Stomach (tissue), 9 donors: ENCODE results near the gene FBXO17. TPM values are rescaled to one million over a fixed set of nuclear protein-coding genes. Genes with fewer than 3 reads are reported as not detected.
"Not testable (repeated sequence)": the region's sequence is repeated elsewhere in the genome, so short reads cannot be mapped to it uniquely, and the experiment has no call there.

ENCODE experiments used
- DNase-seq, 2 donors: peaks; one replicate each; pipeline versions ENCODE4 v3.0.0 to v3.0.0-alpha.2; 2013 to 2019
- H3K27ac ChIP-seq, 5 donors: fragments of 200-600 bp in 4 of 5; sonication (generic) in 4 of 5; one replicate each; pipeline ENCODE4 v1.5.1; 2013 to 2019; ENCODE audit warnings: mild to moderate bottlenecking in 1 of 5, moderate library complexity in 1 of 5
- H3K27me3 ChIP-seq, 3 donors: fragments of 200-600 bp; sonication (generic); one replicate each; pipeline ENCODE4 v1.5.1; 2017 to 2019; ENCODE audit warnings: mixed run types in 1 of 3
- H3K36me3 ChIP-seq, 4 donors: fragments of 200-600 bp; sonication (generic); 1 replicate in 3 of 4; 2 replicates in 1 of 4; pipeline ENCODE4 v1.5.1; 2016 to 2019
- H3K4me1 ChIP-seq, 4 donors: fragments of 200-600 bp; sonication (generic); one replicate each; pipeline ENCODE4 v1.5.1; 2016 to 2019
- H3K4me3 ChIP-seq, 4 donors: fragments of 200-600 bp; sonication (generic) in 3 of 4; one replicate each; pipeline ENCODE4 v1.5.1; 2016 to 2019; ENCODE audit warnings: mild to moderate bottlenecking in 1 of 4
- H3K9me3 ChIP-seq, 4 donors: fragments of 200-600 bp; sonication (generic); one replicate each; pipeline ENCODE4 v1.5.1; 2016 to 2019
- EP300 ChIP-seq: sonication (generic); formaldehyde crosslinking; IDR thresholded peaks from one replicate; pipeline ENCODE4 v1.6.1; 2017; ENCODE audit warnings: antibody characterized with exemption
- POLR2A ChIP-seq, 4 donors: fragments of 450-650 bp; IDR thresholded peaks; one replicate each; pipeline ENCODE4 v1.6.1; 2016; ENCODE audit warnings: antibody characterized with exemption in 4 of 4, control low read depth in 2 of 4, mild to moderate bottlenecking in 1 of 4, moderate library complexity in 1 of 4
- POLR2AphosphoS5 ChIP-seq, 3 donors: sonication (generic); formaldehyde crosslinking; IDR thresholded peaks; one replicate each; pipeline ENCODE4 v1.6.1; 2016; ENCODE audit warnings: antibody characterized with exemption in 3 of 3
- WGBS, 5 donors: extraction: QIAGEN DNeasy Blood & Tissue Kit in 3 of 5; methylation state at CpG; one replicate each; pipeline versions ENCODE4 v1.1.5 to v1.1.7; 2013 to 2018; 5-methylcytosine and 5-hydroxymethylcytosine counted together
- intact Hi-C: fragments of 100-400 bp; cut with DNase I; formaldehyde crosslinking; loops from one replicate; pipeline ENCODE4 v1.15.1; 2023; ENCODE audit warnings: low total_unique reads
- polyA plus RNA-seq, 3 donors: library from polyadenylated mRNA; stranded (reverse); fragments of 200-250 nt; gene quantifications; one replicate each; pipeline ENCODE4 v1.2.3, GENCODE V29; 2013
- total RNA-seq, 5 donors: library from RNA; depleted of rRNA; stranded (reverse); fragments of >200 nt; gene quantifications; one replicate each; pipeline versions ENCODE4 v1.1.0 to v1.2.3, GENCODE V29; 2014 to 2016
- TF ChIP-seq, protein P1 (sequence below), 7 experiments: fragments of 450-650 bp in 4 of 7; fragments of 200-600 bp in 3 of 7; sonication (generic) in 3 of 7; IDR thresholded peaks; one replicate each; pipeline ENCODE4 v1.5.1; 2016 to 2019; ENCODE audit warnings: antibody characterized with exemption in 7 of 7, control low read depth in 2 of 7, mild to moderate bottlenecking in 1 of 7
- donor health status: healthy with polysubstance abuse.
- donor health status: Bipolar disorder and iron deficiency.
- donor health status: healthy.

The FBXO17 gene
- total and polyA plus RNA-seq, 8 donors = 1.8 to 19.1 (median 6.6) TPM; not detected in 1

DNA sequence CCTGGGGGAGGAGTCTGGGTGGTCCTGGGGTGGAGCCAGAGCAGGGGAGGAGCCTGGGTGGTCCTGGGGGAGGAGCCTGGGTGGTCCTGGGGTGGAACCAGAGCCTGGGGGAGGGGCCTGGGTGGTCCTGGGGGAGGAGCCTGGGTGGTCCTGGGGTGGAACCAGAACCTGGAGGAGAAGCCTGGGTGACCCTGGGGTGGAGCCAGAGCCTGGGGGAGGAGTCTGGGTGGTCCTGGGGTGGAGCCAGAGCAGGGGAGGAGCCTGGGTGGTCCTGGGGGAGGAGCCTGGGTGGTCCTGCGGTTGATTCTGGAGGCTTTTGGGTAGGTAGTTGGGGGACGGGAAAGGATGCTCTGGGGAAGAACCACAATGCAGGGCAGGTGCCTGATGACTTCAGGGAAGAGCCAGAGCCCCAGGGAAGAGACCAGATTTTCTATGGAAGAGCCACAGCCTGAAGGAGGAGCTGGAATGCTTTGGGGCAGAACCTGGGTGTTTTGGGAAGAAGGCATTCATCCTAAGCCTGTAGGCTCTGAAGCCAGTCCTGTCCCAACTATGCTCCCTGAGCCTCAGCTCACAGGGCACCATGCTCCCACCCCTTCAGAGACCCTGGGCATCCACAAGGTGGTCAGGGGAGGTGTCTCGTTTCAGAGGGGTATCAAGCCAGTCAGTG is 29.8 kb downstream of the FBXO17 start:
- Histone ChIP-seq H3K27me3 (peaks cover 0 to 12% (median 7%) of the 10 kb centered on the region in 3 donors), H3K27ac (no peak overlapping the region), H3K4me3 (no peak overlapping the region), H3K36me3 (peaks cover 0 to 39% (median 17%) of the 10 kb centered on the region in 4 donors), H3K4me1 (peaks cover 8 to 15% (median 13%) of the 10 kb centered on the region in 4 donors), H3K9me3 (no peaks in the 10 kb centered on the region)
- TF ChIP-seq, protein P1, sequence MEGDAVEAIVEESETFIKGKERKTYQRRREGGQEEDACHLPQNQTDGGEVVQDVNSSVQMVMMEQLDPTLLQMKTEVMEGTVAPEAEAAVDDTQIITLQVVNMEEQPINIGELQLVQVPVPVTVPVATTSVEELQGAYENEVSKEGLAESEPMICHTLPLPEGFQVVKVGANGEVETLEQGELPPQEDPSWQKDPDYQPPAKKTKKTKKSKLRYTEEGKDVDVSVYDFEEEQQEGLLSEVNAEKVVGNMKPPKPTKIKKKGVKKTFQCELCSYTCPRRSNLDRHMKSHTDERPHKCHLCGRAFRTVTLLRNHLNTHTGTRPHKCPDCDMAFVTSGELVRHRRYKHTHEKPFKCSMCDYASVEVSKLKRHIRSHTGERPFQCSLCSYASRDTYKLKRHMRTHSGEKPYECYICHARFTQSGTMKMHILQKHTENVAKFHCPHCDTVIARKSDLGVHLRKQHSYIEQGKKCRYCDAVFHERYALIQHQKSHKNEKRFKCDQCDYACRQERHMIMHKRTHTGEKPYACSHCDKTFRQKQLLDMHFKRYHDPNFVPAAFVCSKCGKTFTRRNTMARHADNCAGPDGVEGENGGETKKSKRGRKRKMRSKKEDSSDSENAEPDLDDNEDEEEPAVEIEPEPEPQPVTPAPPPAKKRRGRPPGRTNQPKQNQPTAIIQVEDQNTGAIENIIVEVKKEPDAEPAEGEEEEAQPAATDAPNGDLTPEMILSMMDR (IDR thresholded peaks at IDR 0.05) = no peak
- TF ChIP-seq POLR2AphosphoS5 (IDR thresholded peaks at IDR 0.05) = no peak
- TF ChIP-seq POLR2A (IDR thresholded peaks at IDR 0.05) = no peak
- TF ChIP-seq EP300 = no peak
- no peak for DNase-seq
- 79 to 95% (median 89%) methylated on average over 3 of the region's 3 CpGs for WGBS, 5 donors
- intact Hi-C loops = no loop called here

DNA sequence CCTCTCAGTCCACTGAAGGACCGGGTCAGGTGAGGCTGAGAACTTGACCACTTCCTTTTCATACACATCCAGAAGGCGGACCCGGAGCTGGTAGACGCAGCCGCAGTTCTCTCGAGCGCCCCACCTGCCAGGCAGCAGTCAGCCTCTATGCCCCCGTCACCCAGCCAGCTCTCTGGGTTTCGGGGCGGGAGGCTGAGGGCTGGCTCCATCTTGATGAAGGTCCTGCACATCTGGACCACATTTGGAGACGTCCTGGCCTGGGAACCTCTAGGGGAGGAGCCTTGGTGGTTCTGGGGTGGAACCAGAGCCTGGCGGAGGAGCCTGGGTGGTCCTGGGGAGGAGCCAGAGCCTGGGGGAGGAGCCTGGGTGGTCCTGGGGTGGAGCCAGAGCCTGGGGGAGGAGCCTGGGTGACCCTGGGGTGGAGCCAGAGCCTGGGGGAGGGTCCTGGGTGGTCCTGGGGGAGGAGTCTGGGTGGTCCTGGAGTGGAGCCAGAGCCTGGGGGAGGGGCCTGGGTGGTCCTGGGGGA is 30.5 kb downstream of the FBXO17 start:
- Histone ChIP-seq H3K36me3 (peaks cover 0 to 39% (median 17%) of the 10 kb centered on the region in 4 donors), H3K27me3 (peaks cover 0 to 8% (median 4%) of the 10 kb centered on the region in 3 donors), H3K9me3 (no peaks in the 10 kb centered on the region), H3K27ac (no peak overlapping the region), H3K4me3 (no peak overlapping the region), H3K4me1 (peaks cover 3 to 8% (median 7%) of the 10 kb centered on the region in 4 donors)
- DNase-seq = no peak
- intact Hi-C loops = no loop called here
- 87 to 95% (median 94%) methylated on average over 5 to 12 of the region's 12 CpGs for WGBS, 5 donors
- TF ChIP-seq POLR2A (IDR thresholded peaks at IDR 0.05) (no peak), POLR2AphosphoS5 (IDR thresholded peaks at IDR 0.05) (no peak), EP300 (no peak)
- TF ChIP-seq, protein P1 (IDR thresholded peaks at IDR 0.05) = no peak

DNA sequence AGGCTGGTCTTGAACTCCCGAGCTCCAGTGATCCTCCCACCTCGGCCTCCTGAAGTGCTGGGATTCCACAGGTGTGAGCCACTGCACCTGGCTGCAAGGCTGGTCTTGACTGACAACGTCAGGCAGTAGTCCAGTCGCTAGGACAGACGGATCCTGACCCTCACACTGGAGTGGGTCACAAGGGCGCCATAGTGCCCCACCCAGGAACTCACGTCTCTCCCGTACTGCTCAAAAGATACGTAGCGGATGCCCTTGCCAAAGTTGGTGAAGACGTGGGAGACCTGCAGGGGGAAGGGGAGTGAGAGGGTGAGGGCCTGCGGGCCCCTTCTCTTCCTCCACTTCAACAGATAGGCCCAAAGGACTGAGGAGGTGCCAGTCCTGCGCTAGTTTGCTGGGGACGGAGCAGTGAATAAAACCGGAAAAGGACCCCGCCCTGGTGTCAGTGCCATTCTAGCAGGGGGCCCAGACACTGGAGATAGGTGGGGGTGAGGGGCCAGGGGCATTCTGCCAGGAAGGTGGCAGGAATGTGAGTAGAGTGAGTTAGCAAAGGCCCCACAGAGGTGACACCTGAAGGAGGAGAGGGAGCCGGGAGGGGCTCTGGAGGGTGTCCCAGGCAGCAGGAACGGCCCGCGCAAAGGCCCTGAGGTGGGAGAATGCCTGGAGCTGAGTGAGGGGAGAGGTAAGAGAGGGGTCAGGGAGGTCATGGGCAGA is 32.9 kb downstream of the FBXO17 start:
- Histone ChIP-seq H3K4me3 (no peak overlapping the region), H3K4me1 (peaks cover 0 to 6% (median 0%) of the 10 kb centered on the region in 4 donors), H3K27me3 (no peaks in the 10 kb centered on the region), H3K9me3 (no peaks in the 10 kb centered on the region), H3K27ac (no peak overlapping the region), H3K36me3 (peaks cover 0 to 33% (median 17%) of the 10 kb centered on the region in 4 donors)
- no peak for DNase-seq
- 83 to 91% (median 89%) methylated on average over 20 of the region's 20 CpGs for WGBS, 5 donors
- no peak for TF ChIP-seq EP300
- TF ChIP-seq, protein P1 (IDR thresholded peaks at IDR 0.05) = no peak
- no peak for TF ChIP-seq POLR2A (IDR thresholded peaks at IDR 0.05)
- TF ChIP-seq POLR2AphosphoS5 (IDR thresholded peaks at IDR 0.05) = no peak
- intact Hi-C loops = no loop called here

DNA sequence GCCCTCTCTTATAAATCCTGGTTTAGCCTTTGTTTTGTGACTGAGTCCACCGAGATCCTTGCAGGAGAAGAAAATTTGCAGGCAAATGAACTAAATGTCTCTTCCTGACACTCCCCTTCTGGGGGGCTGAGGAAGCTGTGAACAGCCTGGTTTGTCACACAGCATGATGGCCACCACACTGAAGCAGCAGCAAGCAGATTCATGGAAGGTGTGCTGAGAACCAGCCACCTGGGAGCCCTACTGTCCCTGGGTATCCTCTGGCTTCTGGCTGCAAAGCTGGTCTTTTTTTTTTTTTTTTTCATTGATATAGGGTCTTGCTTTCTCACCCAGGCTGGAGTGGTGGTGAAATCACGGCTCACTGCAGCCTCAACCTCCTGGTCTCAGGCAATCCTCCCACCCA is 33.6 kb downstream of the FBXO17 start:
- TF ChIP-seq EP300 (no peak), POLR2A (IDR thresholded peaks at IDR 0.05) (no peak), POLR2AphosphoS5 (IDR thresholded peaks at IDR 0.05) (no peak)
- TF ChIP-seq, protein P1 (IDR thresholded peaks at IDR 0.05) = no peak
- 78 to 100% (median 89%) methylated on average over 2 of the region's 2 CpGs for WGBS, 5 donors
- DNase-seq = no peak

DNA sequence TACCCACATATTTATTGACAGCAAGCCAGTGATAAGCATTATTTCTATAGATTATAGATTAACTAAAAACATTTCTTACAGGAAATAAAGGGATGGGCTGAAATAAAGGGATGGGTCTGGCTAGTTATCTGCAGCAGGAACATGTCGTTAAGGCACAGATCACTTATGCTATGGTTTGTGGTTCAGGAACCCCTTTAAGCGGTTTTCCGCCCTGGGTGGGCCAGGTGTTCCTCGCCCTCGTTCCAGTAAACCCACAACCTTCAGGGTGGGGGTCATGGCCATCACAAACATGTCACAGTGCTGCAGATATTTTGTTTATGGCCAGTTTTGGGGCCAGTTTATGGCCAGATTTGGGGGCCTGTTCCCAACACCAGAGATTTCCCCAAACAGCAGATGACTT is 34.1 kb downstream of the FBXO17 start:
- H3K9me3 ChIP-seq, H3K4me3 ChIP-seq, H3K27ac ChIP-seq, H3K4me1 ChIP-seq, DNase-seq, H3K27me3 ChIP-seq, intact Hi-C loops: not testable (repeated sequence)
- H3K36me3 ChIP-seq = peaks cover 0 to 24% (median 11%) of the 10 kb centered on the region in 4 donors
- 77 to 85% (median 83%) methylated on average over 5 of the region's 5 CpGs for WGBS, 5 donors

More for the DNA sequence above, 33.6 kb downstream of the FBXO17 start:
- intact Hi-C loops = no loop called here
- H3K36me3 ChIP-seq = peaks cover 0 to 29% (median 15%) of the 10 kb centered on the region in 4 donors
- H3K4me1 ChIP-seq = peaks cover 0 to 6% (median 0%) of the 10 kb centered on the region in 4 donors
- no peaks in the 10 kb centered on the region for H3K27me3 ChIP-seq
- no peak overlapping the region for H3K27ac ChIP-seq
- H3K4me3 ChIP-seq = no peak overlapping the region
- no peaks in the 10 kb centered on the region for H3K9me3 ChIP-seq
